ENCODE measurements around the gene ANKMY2.

DNA sequence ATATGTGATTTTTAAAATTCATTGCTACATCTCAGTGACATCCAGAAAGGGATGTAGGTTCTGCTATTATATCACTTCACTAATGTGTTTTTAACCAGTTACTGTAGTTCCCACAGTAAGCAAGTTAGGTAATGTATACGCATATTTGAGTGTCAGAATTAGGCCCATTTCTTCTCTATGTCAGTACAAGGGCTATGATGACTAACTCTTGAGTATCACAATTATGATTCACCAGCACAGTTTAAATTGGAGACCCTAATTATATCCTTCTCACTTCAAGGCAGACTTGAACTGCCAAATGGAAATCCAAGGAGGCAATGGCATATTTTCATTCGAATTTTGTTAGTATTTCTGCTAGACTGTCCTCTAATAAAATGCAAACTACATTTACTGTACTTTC, 24.0 kb upstream of the ANKMY2 start:
- TF ChIP-seq, protein P1, sequence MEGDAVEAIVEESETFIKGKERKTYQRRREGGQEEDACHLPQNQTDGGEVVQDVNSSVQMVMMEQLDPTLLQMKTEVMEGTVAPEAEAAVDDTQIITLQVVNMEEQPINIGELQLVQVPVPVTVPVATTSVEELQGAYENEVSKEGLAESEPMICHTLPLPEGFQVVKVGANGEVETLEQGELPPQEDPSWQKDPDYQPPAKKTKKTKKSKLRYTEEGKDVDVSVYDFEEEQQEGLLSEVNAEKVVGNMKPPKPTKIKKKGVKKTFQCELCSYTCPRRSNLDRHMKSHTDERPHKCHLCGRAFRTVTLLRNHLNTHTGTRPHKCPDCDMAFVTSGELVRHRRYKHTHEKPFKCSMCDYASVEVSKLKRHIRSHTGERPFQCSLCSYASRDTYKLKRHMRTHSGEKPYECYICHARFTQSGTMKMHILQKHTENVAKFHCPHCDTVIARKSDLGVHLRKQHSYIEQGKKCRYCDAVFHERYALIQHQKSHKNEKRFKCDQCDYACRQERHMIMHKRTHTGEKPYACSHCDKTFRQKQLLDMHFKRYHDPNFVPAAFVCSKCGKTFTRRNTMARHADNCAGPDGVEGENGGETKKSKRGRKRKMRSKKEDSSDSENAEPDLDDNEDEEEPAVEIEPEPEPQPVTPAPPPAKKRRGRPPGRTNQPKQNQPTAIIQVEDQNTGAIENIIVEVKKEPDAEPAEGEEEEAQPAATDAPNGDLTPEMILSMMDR (IDR thresholded peaks at IDR 0.05; ENCODE audit: insufficient read depth, low read length), result no peak
- TF ChIP-seq, protein P2, sequence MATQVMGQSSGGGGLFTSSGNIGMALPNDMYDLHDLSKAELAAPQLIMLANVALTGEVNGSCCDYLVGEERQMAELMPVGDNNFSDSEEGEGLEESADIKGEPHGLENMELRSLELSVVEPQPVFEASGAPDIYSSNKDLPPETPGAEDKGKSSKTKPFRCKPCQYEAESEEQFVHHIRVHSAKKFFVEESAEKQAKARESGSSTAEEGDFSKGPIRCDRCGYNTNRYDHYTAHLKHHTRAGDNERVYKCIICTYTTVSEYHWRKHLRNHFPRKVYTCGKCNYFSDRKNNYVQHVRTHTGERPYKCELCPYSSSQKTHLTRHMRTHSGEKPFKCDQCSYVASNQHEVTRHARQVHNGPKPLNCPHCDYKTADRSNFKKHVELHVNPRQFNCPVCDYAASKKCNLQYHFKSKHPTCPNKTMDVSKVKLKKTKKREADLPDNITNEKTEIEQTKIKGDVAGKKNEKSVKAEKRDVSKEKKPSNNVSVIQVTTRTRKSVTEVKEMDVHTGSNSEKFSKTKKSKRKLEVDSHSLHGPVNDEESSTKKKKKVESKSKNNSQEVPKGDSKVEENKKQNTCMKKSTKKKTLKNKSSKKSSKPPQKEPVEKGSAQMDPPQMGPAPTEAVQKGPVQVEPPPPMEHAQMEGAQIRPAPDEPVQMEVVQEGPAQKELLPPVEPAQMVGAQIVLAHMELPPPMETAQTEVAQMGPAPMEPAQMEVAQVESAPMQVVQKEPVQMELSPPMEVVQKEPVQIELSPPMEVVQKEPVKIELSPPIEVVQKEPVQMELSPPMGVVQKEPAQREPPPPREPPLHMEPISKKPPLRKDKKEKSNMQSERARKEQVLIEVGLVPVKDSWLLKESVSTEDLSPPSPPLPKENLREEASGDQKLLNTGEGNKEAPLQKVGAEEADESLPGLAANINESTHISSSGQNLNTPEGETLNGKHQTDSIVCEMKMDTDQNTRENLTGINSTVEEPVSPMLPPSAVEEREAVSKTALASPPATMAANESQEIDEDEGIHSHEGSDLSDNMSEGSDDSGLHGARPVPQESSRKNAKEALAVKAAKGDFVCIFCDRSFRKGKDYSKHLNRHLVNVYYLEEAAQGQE (IDR thresholded peaks at IDR 0.05; ENCODE audit: insufficient replicate concordance, low read depth), result no peak
- no peak for TF ChIP-seq POLR2AphosphoS5 (IDR thresholded peaks at IDR 0.05; ENCODE audit: low read depth)

Measured in HL-60 (cell line).